ENCODE results near the gene SIRT5. TPM values are rescaled to one million over a fixed set of nuclear protein-coding genes. Genes with fewer than 3 reads are reported as not detected.

SIRT5 gene
- total RNA-seq, 1 donor from 2014 or later: 16.0 TPM

- Mint-ChIP-seq H3K27ac (ENCODE audit: unreplicated experiment) (no peak overlapping the region), H3K27me3 (ENCODE audit: unreplicated experiment) (no peaks in the 10 kb centered on the region), H3K4me1 (ENCODE audit: unreplicated experiment) (peaks cover 15% of the 10 kb centered on the region), H3K36me3 (ENCODE audit: low read depth, unreplicated experiment) (no peaks in the 10 kb centered on the region), H3K4me3 (ENCODE audit: unreplicated experiment) (no peak overlapping the region), H3K9me3 (ENCODE audit: unreplicated experiment) (no peaks in the 10 kb centered on the region)
- TF ChIP-seq, protein P1, sequence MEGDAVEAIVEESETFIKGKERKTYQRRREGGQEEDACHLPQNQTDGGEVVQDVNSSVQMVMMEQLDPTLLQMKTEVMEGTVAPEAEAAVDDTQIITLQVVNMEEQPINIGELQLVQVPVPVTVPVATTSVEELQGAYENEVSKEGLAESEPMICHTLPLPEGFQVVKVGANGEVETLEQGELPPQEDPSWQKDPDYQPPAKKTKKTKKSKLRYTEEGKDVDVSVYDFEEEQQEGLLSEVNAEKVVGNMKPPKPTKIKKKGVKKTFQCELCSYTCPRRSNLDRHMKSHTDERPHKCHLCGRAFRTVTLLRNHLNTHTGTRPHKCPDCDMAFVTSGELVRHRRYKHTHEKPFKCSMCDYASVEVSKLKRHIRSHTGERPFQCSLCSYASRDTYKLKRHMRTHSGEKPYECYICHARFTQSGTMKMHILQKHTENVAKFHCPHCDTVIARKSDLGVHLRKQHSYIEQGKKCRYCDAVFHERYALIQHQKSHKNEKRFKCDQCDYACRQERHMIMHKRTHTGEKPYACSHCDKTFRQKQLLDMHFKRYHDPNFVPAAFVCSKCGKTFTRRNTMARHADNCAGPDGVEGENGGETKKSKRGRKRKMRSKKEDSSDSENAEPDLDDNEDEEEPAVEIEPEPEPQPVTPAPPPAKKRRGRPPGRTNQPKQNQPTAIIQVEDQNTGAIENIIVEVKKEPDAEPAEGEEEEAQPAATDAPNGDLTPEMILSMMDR (IDR thresholded peaks at IDR 0.05; ENCODE audit: unreplicated experiment): no peak
- DNase-seq (ENCODE audit: low spot score): no peak
These were observed 25.7 kb upstream of the SIRT5 start for GRCh38 chr6:13548500-13549210.

DNA sequence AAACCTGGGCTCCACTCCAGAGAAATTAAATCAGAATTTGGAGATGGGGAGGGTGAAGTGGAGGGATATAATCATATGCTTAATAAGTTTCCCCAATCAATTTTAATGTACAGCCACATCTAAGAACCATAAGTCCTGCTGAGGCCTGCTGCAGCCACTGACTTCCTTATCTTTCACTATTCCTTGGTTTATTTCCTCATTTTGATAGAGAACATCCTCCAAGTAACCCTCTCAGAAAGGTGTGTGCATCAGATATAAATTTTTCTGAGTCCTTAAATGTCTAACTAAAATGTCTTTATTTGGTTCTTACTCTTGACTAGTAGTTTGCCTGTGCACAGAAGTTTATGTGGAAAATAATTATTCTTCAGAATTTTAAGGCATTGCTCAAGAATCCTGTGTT, 23.7 kb upstream of the SIRT5 start:
- no peaks in the 10 kb centered on the region for H3K36me3 Mint-ChIP-seq (ENCODE audit: low read depth, unreplicated experiment)
- no peaks in the 10 kb centered on the region for H3K27me3 Mint-ChIP-seq (ENCODE audit: unreplicated experiment)
- H3K27ac Mint-ChIP-seq (ENCODE audit: unreplicated experiment): no peak overlapping the region
- TF ChIP-seq, protein P1 (IDR thresholded peaks at IDR 0.05; ENCODE audit: unreplicated experiment): no peak
- peaks cover 20% of the 10 kb centered on the region for H3K4me1 Mint-ChIP-seq (ENCODE audit: unreplicated experiment)
- no peak for DNase-seq (ENCODE audit: low spot score)
- H3K9me3 Mint-ChIP-seq (ENCODE audit: unreplicated experiment): no peaks in the 10 kb centered on the region
- H3K4me3 Mint-ChIP-seq (ENCODE audit: unreplicated experiment): no peak overlapping the region

DNA sequence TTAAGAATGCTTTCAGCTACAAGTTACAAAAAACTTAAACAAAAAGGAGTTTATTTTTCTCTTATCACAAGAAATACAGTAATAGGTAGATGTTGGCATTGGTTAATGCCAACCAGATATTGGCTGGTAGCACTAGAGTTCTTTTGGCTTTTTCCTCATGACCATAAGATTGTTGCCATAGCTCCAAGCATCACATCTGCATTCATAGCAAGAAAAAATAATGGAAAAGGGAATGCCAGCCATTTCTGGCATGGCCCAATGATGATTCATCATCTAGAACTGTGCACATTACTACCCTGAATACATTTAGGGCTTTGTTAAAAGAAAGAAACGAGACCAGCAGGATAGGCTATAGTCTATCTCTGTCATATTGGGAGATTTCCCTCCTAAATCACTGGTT, 20.8 kb upstream of the SIRT5 start:
- TF ChIP-seq, protein P1 (IDR thresholded peaks at IDR 0.05; ENCODE audit: unreplicated experiment): no peak
- H3K4me3 Mint-ChIP-seq (ENCODE audit: unreplicated experiment): no peak overlapping the region
- DNase-seq (ENCODE audit: low spot score): no peak
- no peaks in the 10 kb centered on the region for H3K36me3 Mint-ChIP-seq (ENCODE audit: low read depth, unreplicated experiment)
- H3K4me1 Mint-ChIP-seq (ENCODE audit: unreplicated experiment): peaks cover 20% of the 10 kb centered on the region
- no peaks in the 10 kb centered on the region for H3K9me3 Mint-ChIP-seq (ENCODE audit: unreplicated experiment)
- H3K27me3 Mint-ChIP-seq (ENCODE audit: unreplicated experiment): no peaks in the 10 kb centered on the region
- no peak overlapping the region for H3K27ac Mint-ChIP-seq (ENCODE audit: unreplicated experiment)

DNA sequence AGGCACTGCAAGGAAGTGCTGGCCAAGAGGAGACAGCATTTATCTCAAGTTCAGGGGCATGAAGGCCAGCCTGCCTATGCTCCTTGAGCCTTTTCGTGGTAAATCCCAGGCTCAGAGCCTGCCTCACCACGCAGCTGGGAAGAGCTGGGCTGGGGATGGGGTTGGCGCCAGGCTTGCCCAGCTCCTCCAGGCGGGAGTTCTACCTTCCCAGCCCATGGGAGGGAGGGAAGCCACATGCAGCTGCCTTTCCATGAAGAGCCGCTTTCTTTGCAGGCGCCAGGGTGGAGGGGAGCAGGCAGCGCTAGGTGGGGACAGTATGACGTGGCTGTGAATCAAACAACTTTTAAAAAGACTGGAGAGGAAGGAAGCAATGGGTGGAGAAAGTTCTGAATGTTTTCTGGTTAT, 19.5 kb upstream of the SIRT5 start:
- peak; percentile 17 for DNase-seq (ENCODE audit: low spot score)
- H3K4me3 Mint-ChIP-seq (ENCODE audit: unreplicated experiment): no peak overlapping the region
- peaks cover 17% of the 10 kb centered on the region for H3K4me1 Mint-ChIP-seq (ENCODE audit: unreplicated experiment)

GRCh38 chr6:13557841-13558240, 16.6 kb upstream of the SIRT5 start:
- H3K36me3 Mint-ChIP-seq (ENCODE audit: low read depth, unreplicated experiment): no peaks in the 10 kb centered on the region
- TF ChIP-seq, protein P1 (IDR thresholded peaks at IDR 0.05; ENCODE audit: unreplicated experiment): no peak
- H3K9me3 Mint-ChIP-seq (ENCODE audit: unreplicated experiment): no peaks in the 10 kb centered on the region
- DNase-seq (ENCODE audit: low spot score): no peak
- H3K4me1 Mint-ChIP-seq (ENCODE audit: unreplicated experiment): peaks cover 5% of the 10 kb centered on the region
- no peaks in the 10 kb centered on the region for H3K27me3 Mint-ChIP-seq (ENCODE audit: unreplicated experiment)
- no peak overlapping the region for H3K4me3 Mint-ChIP-seq (ENCODE audit: unreplicated experiment)
- no peak overlapping the region for H3K27ac Mint-ChIP-seq (ENCODE audit: unreplicated experiment)

More for the DNA sequence above, 19.5 kb upstream of the SIRT5 start:
- Mint-ChIP-seq H3K9me3 (ENCODE audit: unreplicated experiment) (no peaks in the 10 kb centered on the region), H3K36me3 (ENCODE audit: low read depth, unreplicated experiment) (no peaks in the 10 kb centered on the region), H3K27me3 (ENCODE audit: unreplicated experiment) (no peaks in the 10 kb centered on the region), H3K27ac (ENCODE audit: unreplicated experiment) (no peak overlapping the region)
- TF ChIP-seq, protein P1 (IDR thresholded peaks at IDR 0.05; ENCODE audit: unreplicated experiment): no peak
